ENCODE data around the gene PLA2G4E.

DNA sequence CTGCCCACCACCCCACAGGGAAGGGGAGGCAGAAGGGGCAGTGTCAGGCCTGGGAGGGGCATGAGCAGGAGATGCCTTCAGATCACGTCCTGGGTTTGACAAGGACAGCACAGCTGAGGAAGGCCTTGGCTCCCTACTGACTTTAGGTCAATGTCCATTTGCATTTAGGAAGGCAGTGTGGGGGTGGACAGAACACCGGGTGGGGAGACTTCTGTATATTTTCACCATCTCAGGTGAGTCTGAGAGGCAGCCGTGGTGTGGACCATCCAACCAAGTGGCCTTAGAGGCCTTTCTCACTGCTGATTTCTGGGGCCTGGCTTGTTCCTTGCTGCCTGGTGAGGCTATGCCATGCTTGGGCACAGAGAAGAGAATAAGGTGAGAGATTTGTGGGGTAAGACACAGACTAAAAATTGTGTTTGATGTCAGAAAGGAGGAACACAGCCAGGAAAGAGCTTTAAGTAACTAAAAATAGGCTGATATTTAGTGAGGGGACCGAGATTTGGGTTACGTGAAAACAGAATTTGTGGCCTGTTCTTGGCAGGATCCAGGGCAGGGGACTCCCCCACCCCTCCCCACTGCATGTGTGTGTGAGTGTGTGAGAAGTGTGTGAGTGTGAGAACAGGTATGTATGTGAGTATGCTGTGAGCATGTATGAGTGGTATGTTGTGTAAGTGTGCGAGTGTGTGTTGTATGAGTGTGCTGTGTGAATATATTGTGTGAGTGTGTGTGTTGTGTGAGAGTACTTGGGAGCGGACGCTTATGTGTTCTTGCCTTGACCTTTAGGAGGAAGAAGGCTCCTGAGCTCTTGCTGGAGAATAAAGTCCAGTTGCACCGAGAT is 11.8 kb upstream of the PLA2G4E start:
- TF ChIP-seq, protein P1, sequence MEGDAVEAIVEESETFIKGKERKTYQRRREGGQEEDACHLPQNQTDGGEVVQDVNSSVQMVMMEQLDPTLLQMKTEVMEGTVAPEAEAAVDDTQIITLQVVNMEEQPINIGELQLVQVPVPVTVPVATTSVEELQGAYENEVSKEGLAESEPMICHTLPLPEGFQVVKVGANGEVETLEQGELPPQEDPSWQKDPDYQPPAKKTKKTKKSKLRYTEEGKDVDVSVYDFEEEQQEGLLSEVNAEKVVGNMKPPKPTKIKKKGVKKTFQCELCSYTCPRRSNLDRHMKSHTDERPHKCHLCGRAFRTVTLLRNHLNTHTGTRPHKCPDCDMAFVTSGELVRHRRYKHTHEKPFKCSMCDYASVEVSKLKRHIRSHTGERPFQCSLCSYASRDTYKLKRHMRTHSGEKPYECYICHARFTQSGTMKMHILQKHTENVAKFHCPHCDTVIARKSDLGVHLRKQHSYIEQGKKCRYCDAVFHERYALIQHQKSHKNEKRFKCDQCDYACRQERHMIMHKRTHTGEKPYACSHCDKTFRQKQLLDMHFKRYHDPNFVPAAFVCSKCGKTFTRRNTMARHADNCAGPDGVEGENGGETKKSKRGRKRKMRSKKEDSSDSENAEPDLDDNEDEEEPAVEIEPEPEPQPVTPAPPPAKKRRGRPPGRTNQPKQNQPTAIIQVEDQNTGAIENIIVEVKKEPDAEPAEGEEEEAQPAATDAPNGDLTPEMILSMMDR (conservative IDR thresholded peaks at IDR 0.05; ENCODE audit: low read depth, low read length) = no peak
- no peak for TF ChIP-seq EZH2 (IDR thresholded peaks at IDR 0.05; ENCODE audit: low read length, unreplicated experiment)
